GM12891 (cell line): Measurements from ENCODE around the gene SRXN1.

Experiments
- PAX5 ChIP-seq: IDR thresholded peaks from 2 replicates; pipeline ENCODE4 v1.6.1; 2011; ENCODE audit warnings: low read length, moderate library complexity, mild to moderate bottlenecking; ENCODE audit not compliant: insufficient read depth, severe bottlenecking
- POLR2A ChIP-seq: IDR thresholded peaks from 2 replicates; pipeline ENCODE4 v1.6.1; 2011; ENCODE audit warnings: low read depth, low read length, control low read depth
- POLR2AphosphoS5 ChIP-seq: IDR thresholded peaks from 2 replicates; pipeline ENCODE4 v1.6.1; 2011; ENCODE audit warnings: low read depth, low read length, control low read depth
- POU2F2 ChIP-seq: IDR thresholded peaks from 2 replicates; pipeline ENCODE4 v1.6.1; 2011; ENCODE audit warnings: low read depth, mild to moderate bottlenecking, control low read depth, low read length, moderate library complexity
- SPI1 ChIP-seq: IDR thresholded peaks from 2 replicates; pipeline ENCODE4 v1.6.1; 2011; ENCODE audit warnings: low read depth, low read length, control low read depth
- TAF1 ChIP-seq: IDR thresholded peaks from 2 replicates; pipeline ENCODE4 v1.6.1; 2011; ENCODE audit warnings: low read depth, low read length, control low read depth

DNA sequence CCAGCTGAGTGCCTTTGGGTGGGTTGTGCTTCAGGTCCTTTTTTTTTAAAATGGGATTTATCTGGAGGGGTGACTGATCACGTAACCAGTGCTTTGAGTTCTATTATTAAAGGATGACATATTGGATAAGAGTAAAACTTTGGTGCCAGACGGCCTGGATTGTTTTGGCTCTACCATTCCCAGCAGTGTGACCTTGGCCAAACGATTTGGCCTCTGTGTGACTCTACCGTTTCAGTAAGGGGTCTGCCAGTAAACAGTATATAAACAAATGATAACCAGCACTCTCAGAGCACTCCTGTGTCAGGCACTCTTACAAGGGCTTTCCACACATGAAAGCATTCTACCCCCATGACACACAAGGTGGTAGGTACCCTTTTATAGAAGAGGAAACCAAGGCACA, 13.9 kb upstream of the SRXN1 start:
- no peak for TF ChIP-seq TAF1
- no peak for TF ChIP-seq POLR2A
- no peak for TF ChIP-seq POLR2AphosphoS5
- TF ChIP-seq SPI1, result no peak
- TF ChIP-seq POU2F2, result no peak
- no peak for TF ChIP-seq PAX5
